Ovary (tissue), 3 donors: Measurements from ENCODE around the gene DST.

Experiments
- POLR2A ChIP-seq: fragments of 450-650 bp; IDR thresholded peaks from one replicate; pipeline ENCODE4 v1.6.1; 2017; ENCODE audit warnings: antibody characterized with exemption, mild to moderate bottlenecking, moderate library complexity
- TF ChIP-seq, protein P1 (sequence below), 3 donors: fragments of 450-650 bp in 2 of 3; fragments of 200-600 bp in 1 of 3; IDR thresholded peaks; one replicate each; pipeline versions ENCODE4 v1.5.1 to v1.8.0; 2016 to 2022; ENCODE audit warnings: antibody characterized with exemption in 3 of 3, mild to moderate bottlenecking in 1 of 3
- donor health status: DM: no; HTN: no; CAD: no.

DNA sequence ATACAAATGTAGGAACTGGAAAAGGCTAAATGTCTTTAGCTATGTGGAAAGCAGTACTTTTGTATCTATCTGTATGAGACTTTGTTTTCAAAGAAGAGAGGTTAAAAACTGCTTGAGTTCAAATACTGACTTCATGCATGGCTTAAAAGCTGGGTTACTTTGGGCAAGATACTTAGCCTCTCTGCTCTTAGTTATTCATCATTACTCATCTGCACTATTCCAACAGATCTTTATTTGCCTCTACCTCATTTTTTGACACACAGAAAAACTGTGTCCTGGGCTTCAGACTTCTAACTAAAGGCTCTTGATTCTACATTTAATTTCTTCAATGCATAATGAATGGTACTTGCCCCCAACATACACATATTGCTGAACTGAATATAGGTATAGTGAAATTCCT is 114.8 kb downstream of the DST start:
- TF ChIP-seq, protein P1, sequence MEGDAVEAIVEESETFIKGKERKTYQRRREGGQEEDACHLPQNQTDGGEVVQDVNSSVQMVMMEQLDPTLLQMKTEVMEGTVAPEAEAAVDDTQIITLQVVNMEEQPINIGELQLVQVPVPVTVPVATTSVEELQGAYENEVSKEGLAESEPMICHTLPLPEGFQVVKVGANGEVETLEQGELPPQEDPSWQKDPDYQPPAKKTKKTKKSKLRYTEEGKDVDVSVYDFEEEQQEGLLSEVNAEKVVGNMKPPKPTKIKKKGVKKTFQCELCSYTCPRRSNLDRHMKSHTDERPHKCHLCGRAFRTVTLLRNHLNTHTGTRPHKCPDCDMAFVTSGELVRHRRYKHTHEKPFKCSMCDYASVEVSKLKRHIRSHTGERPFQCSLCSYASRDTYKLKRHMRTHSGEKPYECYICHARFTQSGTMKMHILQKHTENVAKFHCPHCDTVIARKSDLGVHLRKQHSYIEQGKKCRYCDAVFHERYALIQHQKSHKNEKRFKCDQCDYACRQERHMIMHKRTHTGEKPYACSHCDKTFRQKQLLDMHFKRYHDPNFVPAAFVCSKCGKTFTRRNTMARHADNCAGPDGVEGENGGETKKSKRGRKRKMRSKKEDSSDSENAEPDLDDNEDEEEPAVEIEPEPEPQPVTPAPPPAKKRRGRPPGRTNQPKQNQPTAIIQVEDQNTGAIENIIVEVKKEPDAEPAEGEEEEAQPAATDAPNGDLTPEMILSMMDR (IDR thresholded peaks at IDR 0.05) = no peak
- TF ChIP-seq POLR2A = no peak
